Parathyroid adenoma (tissue), 2 donors: Measurements from ENCODE around the gene INPP5D.
"Not testable (repeated sequence)": the region's sequence is repeated elsewhere in the genome, so short reads cannot be mapped to it uniquely, and the experiment has no call there.

Source experiments
- H2AFZ ChIP-seq: fragments of 300-600 bp; sonication (generic); one replicate; pipeline ENCODE4 v1.7.0; 2017; ENCODE audit warnings: antibody characterized with exemption, mild to moderate bottlenecking
- H3K27ac ChIP-seq: fragments of 300-600 bp; sonication (generic); one replicate; pipeline ENCODE4 v1.7.0; 2017
- H3K27me3 ChIP-seq: fragments of 300-600 bp; sonication (generic); one replicate; pipeline ENCODE4 v1.7.0; 2017; ENCODE audit warnings: low read length; ENCODE audit not compliant: control insufficient read depth, insufficient read depth
- H3K36me3 ChIP-seq: fragments of 300-600 bp; sonication (generic); one replicate; pipeline ENCODE4 v1.7.0; 2017; ENCODE audit warnings: low read length; ENCODE audit not compliant: control insufficient read depth, insufficient read depth
- H3K4me1 ChIP-seq: fragments of 300-600 bp; sonication (generic); one replicate; pipeline ENCODE4 v1.7.0; 2017; ENCODE audit warnings: control low read depth
- H3K4me2 ChIP-seq: fragments of 300-600 bp; sonication (generic); one replicate; pipeline ENCODE4 v1.7.0; 2017; ENCODE audit warnings: low read length
- H3K4me3 ChIP-seq: fragments of 300-600 bp; sonication (generic); one replicate; pipeline ENCODE4 v1.7.0; 2017; ENCODE audit warnings: low read depth, low read length
- H3K79me2 ChIP-seq: fragments of 300-600 bp; sonication (generic); one replicate; pipeline ENCODE4 v1.7.0; 2017; ENCODE audit warnings: control low read depth
- H3K9ac ChIP-seq: fragments of 300-600 bp; sonication (generic); one replicate; pipeline ENCODE4 v1.7.0; 2017; ENCODE audit warnings: mild to moderate bottlenecking
- H3K9me3 ChIP-seq: fragments of 300-600 bp; sonication (generic); one replicate; pipeline ENCODE4 v1.7.0; 2017; ENCODE audit warnings: low read length; ENCODE audit not compliant: control insufficient read depth
- CTCF ChIP-seq: fragments of 300-600 bp; sonication (generic); IDR thresholded peaks from one replicate; pipeline ENCODE4 v1.7.0; 2017; ENCODE audit warnings: antibody characterized with exemption, mild to moderate bottlenecking
- donor health status: primary hyperparathyroidism.

INPP5D gene

GRCh38 chr2:233186851-233187250 is 126.7 kb downstream of the INPP5D start:
- Histone ChIP-seq H3K4me3 (no peak overlapping the region), H3K9me3 (no peaks in the 10 kb centered on the region), H3K4me1 (no peaks in the 10 kb centered on the region), H2AFZ (no peak overlapping the region), H3K27me3 (no peaks in the 10 kb centered on the region), H3K27ac (no peak overlapping the region), H3K9ac (no peak overlapping the region), H3K4me2 (no peak overlapping the region), H3K79me2 (no peaks in the 10 kb centered on the region), H3K36me3 (no peaks in the 10 kb centered on the region)
- TF ChIP-seq CTCF, result no peak

- Histone ChIP-seq H3K36me3 (no peaks in the 10 kb centered on the region), H3K9me3 (no peaks in the 10 kb centered on the region), H3K79me2 (no peaks in the 10 kb centered on the region), H3K4me1 (no peaks in the 10 kb centered on the region), H3K9ac (no peak overlapping the region), H3K27ac (no peak overlapping the region), H3K27me3 (no peaks in the 10 kb centered on the region), H2AFZ (no peak overlapping the region), H3K4me2 (no peak overlapping the region), H3K4me3 (no peak overlapping the region)
- TF ChIP-seq CTCF, result no peak
Measured at GRCh38 chr2:233189025-233189424, 128.9 kb downstream of the INPP5D start.

- H3K36me3 ChIP-seq, H3K4me2 ChIP-seq: not testable (repeated sequence)
Measured at GRCh38 chr2:233191016-233191415, 130.9 kb downstream of the INPP5D start.

GRCh38 chr2:233193738-233194137 is 133.6 kb downstream of the INPP5D start:
- H3K27ac ChIP-seq, result no peak overlapping the region
- no peaks in the 10 kb centered on the region for H3K27me3 ChIP-seq
- no peak overlapping the region for H3K4me2 ChIP-seq
- H2AFZ ChIP-seq, result no peak overlapping the region
- no peak overlapping the region for H3K9ac ChIP-seq
- no peaks in the 10 kb centered on the region for H3K9me3 ChIP-seq
- no peaks in the 10 kb centered on the region for H3K36me3 ChIP-seq
- no peaks in the 10 kb centered on the region for H3K79me2 ChIP-seq
- no peak for TF ChIP-seq CTCF
- H3K4me3 ChIP-seq, result no peak overlapping the region
- H3K4me1 ChIP-seq, result no peaks in the 10 kb centered on the region

More at GRCh38 chr2:233191016-233191415, 130.9 kb downstream of the INPP5D start:
- not testable (repeated sequence) for H3K4me1 ChIP-seq, H3K4me3 ChIP-seq, H3K9ac ChIP-seq, H3K79me2 ChIP-seq, H2AFZ ChIP-seq, H3K27ac ChIP-seq, H3K9me3 ChIP-seq, H3K27me3 ChIP-seq

- Histone ChIP-seq H3K4me3 (no peak overlapping the region), H3K36me3 (no peaks in the 10 kb centered on the region), H3K27me3 (no peaks in the 10 kb centered on the region), H3K4me2 (no peak overlapping the region), H3K9me3 (no peaks in the 10 kb centered on the region), H3K27ac (no peak overlapping the region), H3K9ac (no peak overlapping the region), H3K4me1 (no peaks in the 10 kb centered on the region), H2AFZ (no peak overlapping the region), H3K79me2 (no peaks in the 10 kb centered on the region)
- no peak for TF ChIP-seq CTCF
Measured at GRCh38 chr2:233195027-233195426, 134.9 kb downstream of the INPP5D start.
